KG1 (cell line): ENCODE results near the gene PARVB.
A peak's percentile ranks its signal among the peaks of the same experiment; 100 is the strongest.
"Not testable (repeated sequence)": the region's sequence is repeated elsewhere in the genome, so short reads cannot be mapped to it uniquely, and the experiment has no call there.

Experiments
- DNase-seq: peaks from one replicate; lab custom pipeline; 2025; lab: John Stamatoyannopoulos, UW

Gene PARVB

GRCh38 chr22:43998679-43999264, 25.3 kb upstream of the PARVB start:
- no peak for DNase-seq

GRCh38 chr22:43999378-43999777, 24.7 kb upstream of the PARVB start:
- no peak for DNase-seq

GRCh38 chr22:44000123-44000522, 24.0 kb upstream of the PARVB start:
- no peak for DNase-seq

- no peak for DNase-seq
Observed at GRCh38 chr22:44001521-44001920, 22.6 kb upstream of the PARVB start.

- DNase-seq: no peak
Observed at GRCh38 chr22:44002324-44002723, 21.8 kb upstream of the PARVB start.

- DNase-seq: no peak
Observed at GRCh38 chr22:44002997-44003396, 21.1 kb upstream of the PARVB start.

- no peak for DNase-seq
Observed at GRCh38 chr22:44003405-44004103, 20.5 kb upstream of the PARVB start.

- no peak for DNase-seq
Observed at GRCh38 chr22:44004104-44004460, 20.0 kb upstream of the PARVB start.

GRCh38 chr22:44005524-44005923, 18.6 kb upstream of the PARVB start:
- DNase-seq: no peak

- no peak for DNase-seq
Observed at GRCh38 chr22:44012162-44012561, 11.9 kb upstream of the PARVB start.

- no peak for DNase-seq
Observed at GRCh38 chr22:44012591-44012990, 11.5 kb upstream of the PARVB start.

- DNase-seq: no peak
Observed at GRCh38 chr22:44014241-44014640, 9.9 kb upstream of the PARVB start.

GRCh38 chr22:44016586-44016985, 7.5 kb upstream of the PARVB start:
- not testable (repeated sequence) for DNase-seq

- no peak for DNase-seq
Observed at GRCh38 chr22:44018594-44018993, 5.5 kb upstream of the PARVB start.

- no peak for DNase-seq
Observed at GRCh38 chr22:44019416-44019815, 4.7 kb upstream of the PARVB start.

- no peak for DNase-seq
Observed at GRCh38 chr22:44019846-44020245, 4.3 kb upstream of the PARVB start.

- no peak for DNase-seq
Observed at GRCh38 chr22:44020981-44021380, 3.1 kb upstream of the PARVB start.

- DNase-seq: peak; percentile 9
Observed at GRCh38 chr22:44023404-44024287, 456 bp upstream of the PARVB start.

GRCh38 chr22:44025171-44026065, 1.3 kb downstream of the PARVB start:
- DNase-seq: peak; percentile 68

GRCh38 chr22:44026066-44026629, 2.0 kb downstream of the PARVB start:
- no peak for DNase-seq

GRCh38 chr22:44026630-44027511, 2.8 kb downstream of the PARVB start:
- DNase-seq: peak; percentile 76
